B cell (primary cell): ENCODE data around the gene KATNBL1. TPM values are rescaled to one million over a fixed set of nuclear protein-coding genes. Genes with fewer than 3 reads are reported as not detected.
A peak's percentile ranks its signal among the peaks of the same experiment; 100 is the strongest.

Experiments used
- ATAC-seq: fragments of 200-7000 bp; cut with Tn5 transposase; one replicate; pipeline ENCODE4 v1.10.0; 2021; ENCODE audit warnings: low read depth, mild to moderate bottlenecking, moderate number of reproducible peaks, moderate library complexity
- CTCF ChIA-PET: fragments of 350-600 bp; sonication (Branson Sonifier 250); formaldehyde crosslinking; loops from one replicate; lab custom pipeline; 2021; ENCODE audit warnings: antibody characterized with exemption, inconsistent platforms; lab: Charles Lee
- POLR2A ChIA-PET: fragments of 350-600 bp; sonication (Branson Sonifier 250); formaldehyde crosslinking; loops from one replicate; lab custom pipeline; 2021; ENCODE audit warnings: antibody characterized with exemption; lab: Charles Lee
- DNase-seq: peaks from one replicate; pipeline ENCODE4 v3.0.0; 2013
- H2AFZ ChIP-seq: 2 replicates; pipeline ENCODE4 v1.6.1; 2012; ENCODE audit warnings: mild to moderate bottlenecking, low read depth, low read length; ENCODE audit not compliant: insufficient read depth, poor library complexity, severe bottlenecking
- H3K27ac ChIP-seq, 2 donors: 1 replicate in 1 of 2; 2 replicates in 1 of 2; pipeline ENCODE4 v1.5.1; 2012 to 2013; ENCODE audit warnings: low read length in 2 of 2, mild to moderate bottlenecking in 2 of 2, moderate library complexity in 1 of 2
- H3K27me3 ChIP-seq, 4 experiments: fragments of 200-600 bp in 1 of 4; sonication (generic) in 1 of 4; replicated peaks in 1 of 4; 1 replicate in 2 of 4; 2 replicates in 2 of 4; pipeline versions ENCODE4 v1.6.1 to v1.7.0; 2013 to 2016; ENCODE audit warnings: low read length in 3 of 4, mild to moderate bottlenecking in 2 of 4, mixed read lengths in 1 of 4, moderate library complexity in 1 of 4; ENCODE audit not compliant: insufficient read depth in 4 of 4, control insufficient read depth in 3 of 4; ENCODE audit errors: control extremely low read depth in 1 of 4
- H3K36me3 ChIP-seq, 2 experiments: replicated peaks in 1 of 2; 1 replicate in 1 of 2; 2 replicates in 1 of 2; pipeline versions ENCODE4 v1.6.1 to v1.7.1; 2013; ENCODE audit warnings: low read length in 1 of 2; ENCODE audit not compliant: insufficient read depth in 2 of 2, control insufficient read depth in 1 of 2; ENCODE audit errors: control extremely low read depth in 1 of 2, extremely low read depth in 1 of 2
- H3K4me1 ChIP-seq, 2 donors: fragments of 200-600 bp in 1 of 2; sonication (generic) in 1 of 2; 1 replicate in 1 of 2; 2 replicates in 1 of 2; pipeline versions ENCODE4 v1.5.1 to v1.6.1; 2013 to 2017; ENCODE audit warnings: low read length in 2 of 2; ENCODE audit not compliant: control insufficient read depth in 2 of 2, insufficient read depth in 2 of 2
- H3K4me2 ChIP-seq: replicated peaks from 2 replicates; pipeline ENCODE3; 2012; ENCODE audit warnings: mild to moderate bottlenecking, low read depth, low read length; ENCODE audit not compliant: poor library complexity, severe bottlenecking
- H3K4me3 ChIP-seq, 5 experiments: fragments of 200-600 bp in 1 of 5; sonication (generic) in 1 of 5; 1 replicate in 3 of 5; 2 replicates in 2 of 5; pipeline versions ENCODE4 v1.5.1 to v1.7.0; 2011 to 2016; ENCODE audit warnings: low read length in 4 of 5, mild to moderate bottlenecking in 4 of 5, low read depth in 2 of 5, control low read depth in 1 of 5, moderate library complexity in 1 of 5; ENCODE audit not compliant: insufficient read depth in 1 of 5; ENCODE audit errors: control extremely low read depth in 1 of 5, extremely low read depth in 1 of 5
- H3K79me2 ChIP-seq: fragments of 200-600 bp; sonication (generic); one replicate; pipeline ENCODE4 v1.6.0; 2016; ENCODE audit warnings: low read length; ENCODE audit not compliant: control insufficient read depth, insufficient read depth
- H3K9ac ChIP-seq: fragments of 200-600 bp; sonication (generic); 2 replicates; pipeline ENCODE4 v1.6.1; 2017; ENCODE audit warnings: mild to moderate bottlenecking, low read length, moderate library complexity
- H3K9me3 ChIP-seq, 3 donors: one replicate each; pipeline versions ENCODE4 v1.6.1 to v1.7.1; 2013; ENCODE audit warnings: low read length in 2 of 3; ENCODE audit not compliant: control insufficient read depth in 2 of 3, insufficient read depth in 1 of 3; ENCODE audit errors: control extremely low read depth in 1 of 3
- H4K20me1 ChIP-seq: 2 replicates; pipeline ENCODE4 v1.6.0; 2012; ENCODE audit warnings: mild to moderate bottlenecking, low read length; ENCODE audit not compliant: insufficient read depth, control insufficient read depth, poor library complexity, severe bottlenecking
- H3K27ac Mint-ChIP-seq: one replicate; pipeline ENCODE4 v1.8.0; 2021; ENCODE audit warnings: mixed read lengths
- H3K27me3 Mint-ChIP-seq: one replicate; pipeline ENCODE4 v1.8.0; 2021; ENCODE audit warnings: mixed read lengths
- H3K4me1 Mint-ChIP-seq: one replicate; pipeline ENCODE4 v1.8.0; 2021; ENCODE audit warnings: mixed read lengths
- H3K4me3 Mint-ChIP-seq: one replicate; pipeline ENCODE4 v1.8.0; 2021; ENCODE audit warnings: mixed read lengths
- H3K9me3 Mint-ChIP-seq: one replicate; pipeline ENCODE4 v1.8.0; 2022; ENCODE audit warnings: mixed read lengths; ENCODE audit not compliant: insufficient read depth
- EZH2 ChIP-seq: IDR thresholded peaks from 2 replicates; pipeline ENCODE4 v1.6.1; 2012; ENCODE audit warnings: borderline replicate concordance, low read depth, mild to moderate bottlenecking, moderate library complexity, low read length; ENCODE audit not compliant: insufficient read depth, poor library complexity, severe bottlenecking
- WGBS: methylation state at CpG from one replicate; pipeline ENCODE4 v1.1.5; 2013; ENCODE audit warnings: missing lambda C conversion rate; ENCODE audit not compliant: insufficient coverage; 5-methylcytosine and 5-hydroxymethylcytosine counted together
- intact Hi-C: fragments of 100-400 bp; cut with micrococcal nuclease; formaldehyde crosslinking; loops from one replicate; pipeline ENCODE4 v1.10.0; 2022
- polyA plus RNA-seq: library from polyadenylated mRNA; depleted of rRNA; stranded (reverse); fragments of >200 nt; gene quantifications from 2 replicates; pipeline ENCODE4 v1.2.3, GENCODE V29; 2012
- total RNA-seq, 2 donors: library from RNA; stranded (reverse); fragments of 120-200 nt in 1 of 2; gene quantifications; 1 replicate in 1 of 2; 2 replicates in 1 of 2; pipeline versions ENCODE4 v1.2.3 to v1.2.4, GENCODE V29; 2013 to 2022
- TF ChIP-seq, protein P1 (sequence below): fragments of 200-600 bp; IDR thresholded peaks from one replicate; pipeline ENCODE4 v1.8.0; 2022; ENCODE audit warnings: antibody characterized with exemption, mild to moderate bottlenecking

Gene KATNBL1
- total and polyA plus RNA-seq, 2 donors (not counting 1 experiment from before 2014, with no cell fraction given), result 22.1 to 54.8 TPM

DNA sequence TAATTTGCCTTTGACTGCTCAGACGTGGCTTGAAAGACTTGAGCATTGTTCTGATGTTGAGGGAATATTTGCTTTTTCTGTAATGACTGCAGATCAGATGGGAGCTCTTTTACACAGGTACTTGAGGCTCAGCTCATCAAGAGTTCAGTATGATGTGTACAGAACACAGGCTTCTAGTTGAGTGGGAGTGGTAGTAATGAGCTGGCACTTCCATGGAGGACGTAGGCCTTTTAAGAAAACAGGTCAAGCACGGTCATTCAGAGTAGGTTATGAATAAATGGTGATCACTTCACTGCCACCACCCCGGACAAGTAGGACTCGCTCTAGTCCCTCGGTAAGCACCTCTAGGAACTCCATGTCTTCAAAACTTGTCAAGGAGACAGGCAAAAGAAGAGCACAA, 23.7 kb upstream of the KATNBL1 start:
- Histone ChIP-seq H3K27me3 (no peaks in the 10 kb centered on the region), H3K27ac (no peak overlapping the region), H3K4me3 (no peak overlapping the region), H3K9me3 (no peaks in the 10 kb centered on the region), H3K4me1 (no peaks in the 10 kb centered on the region), H3K4me2 (no peak overlapping the region), H3K9ac (no peak overlapping the region), H3K79me2 (no peaks in the 10 kb centered on the region), H3K36me3 (peaks cover 25 to 75% of the 10 kb centered on the region in 2 experiments), H2AFZ (no peak overlapping the region), H4K20me1 (no peaks in the 10 kb centered on the region)
- H3K27me3 Mint-ChIP-seq, result no peaks in the 10 kb centered on the region
- H3K9me3 Mint-ChIP-seq, result no peaks in the 10 kb centered on the region
- no peaks in the 10 kb centered on the region for H3K4me1 Mint-ChIP-seq
- intact Hi-C loops, result no loop called here
- ATAC-seq (no peak), DNase-seq (no peak)
- no peak overlapping the region for H3K27ac Mint-ChIP-seq
- no peak for TF ChIP-seq EZH2
- TF ChIP-seq, protein P1, sequence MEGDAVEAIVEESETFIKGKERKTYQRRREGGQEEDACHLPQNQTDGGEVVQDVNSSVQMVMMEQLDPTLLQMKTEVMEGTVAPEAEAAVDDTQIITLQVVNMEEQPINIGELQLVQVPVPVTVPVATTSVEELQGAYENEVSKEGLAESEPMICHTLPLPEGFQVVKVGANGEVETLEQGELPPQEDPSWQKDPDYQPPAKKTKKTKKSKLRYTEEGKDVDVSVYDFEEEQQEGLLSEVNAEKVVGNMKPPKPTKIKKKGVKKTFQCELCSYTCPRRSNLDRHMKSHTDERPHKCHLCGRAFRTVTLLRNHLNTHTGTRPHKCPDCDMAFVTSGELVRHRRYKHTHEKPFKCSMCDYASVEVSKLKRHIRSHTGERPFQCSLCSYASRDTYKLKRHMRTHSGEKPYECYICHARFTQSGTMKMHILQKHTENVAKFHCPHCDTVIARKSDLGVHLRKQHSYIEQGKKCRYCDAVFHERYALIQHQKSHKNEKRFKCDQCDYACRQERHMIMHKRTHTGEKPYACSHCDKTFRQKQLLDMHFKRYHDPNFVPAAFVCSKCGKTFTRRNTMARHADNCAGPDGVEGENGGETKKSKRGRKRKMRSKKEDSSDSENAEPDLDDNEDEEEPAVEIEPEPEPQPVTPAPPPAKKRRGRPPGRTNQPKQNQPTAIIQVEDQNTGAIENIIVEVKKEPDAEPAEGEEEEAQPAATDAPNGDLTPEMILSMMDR, result no peak
- no peak overlapping the region for H3K4me3 Mint-ChIP-seq
- ChIA-PET POLR2A (no interaction called here), CTCF (interaction anchor here (0.6 to 2.1 kb wide), 4 partner anchors 9 to 134 kb away, joined by 3 to 9 read pairs (median 6); partner anchors contain the start of genes EMC4, KATNBL1 and LPCAT4)
- WGBS, result 93% methylated on average over 2 of the region's 6 CpGs

- Histone ChIP-seq H3K36me3 (peaks cover 0 to 13% of the 10 kb centered on the region in 2 experiments), H3K4me1 (peaks cover 8 to 16% of the 10 kb centered on the region in 2 donors), H3K79me2 (peaks cover 22% of the 10 kb centered on the region), H3K4me2 (peak overlapping the region; percentile 82), H3K4me3 (peak overlapping the region; percentile 77 to 98 (median 82)), H3K9ac (peak overlapping the region; percentile 83), H3K27me3 (no peaks in the 10 kb centered on the region), H3K27ac (peak overlapping the region; percentile 77 to 90), H3K9me3 (no peaks in the 10 kb centered on the region), H2AFZ (peak overlapping the region; percentile 90), H4K20me1 (no peaks in the 10 kb centered on the region)
- 35% methylated on average over 13 of the region's 24 CpGs for WGBS
- DNase-seq, result no peak
- Mint-ChIP-seq H3K9me3 (no peaks in the 10 kb centered on the region), H3K4me1 (peaks cover 26% of the 10 kb centered on the region), H3K27me3 (no peaks in the 10 kb centered on the region), H3K4me3 (peak overlapping the region; percentile 94), H3K27ac (peak overlapping the region; percentile 98)
- ChIA-PET CTCF (interaction anchor here (0.7 to 2.5 kb wide), 6 partner anchors 10 to 364 kb away, joined by 3 to 15 read pairs (median 10); partner anchors contain the start of genes KATNBL1 and LPCAT4), POLR2A (interaction anchor here (1.3 to 1.7 kb wide), 2 partner anchors 14 to 765 kb away, joined by 3 to 10 read pairs; partner anchors contain the start of gene KATNBL1)
- intact Hi-C loops, result loop anchor here (1.0 kb wide), 1 partner anchor 14 kb away; the partner anchor contains the start of gene KATNBL1
- no peak for ATAC-seq
- no peak for TF ChIP-seq EZH2
- TF ChIP-seq, protein P1, result no peak
These were observed 14.2 kb upstream of the KATNBL1 start for GRCh38 chr15:34223904-34224596.
